ENCODE data around the gene TBC1D7. TPM values are rescaled to one million over a fixed set of nuclear protein-coding genes. Genes with fewer than 3 reads are reported as not detected.

The TBC1D7 gene
- total RNA-seq, 1 experiment from 2014 or later: 13.7 TPM

DNA sequence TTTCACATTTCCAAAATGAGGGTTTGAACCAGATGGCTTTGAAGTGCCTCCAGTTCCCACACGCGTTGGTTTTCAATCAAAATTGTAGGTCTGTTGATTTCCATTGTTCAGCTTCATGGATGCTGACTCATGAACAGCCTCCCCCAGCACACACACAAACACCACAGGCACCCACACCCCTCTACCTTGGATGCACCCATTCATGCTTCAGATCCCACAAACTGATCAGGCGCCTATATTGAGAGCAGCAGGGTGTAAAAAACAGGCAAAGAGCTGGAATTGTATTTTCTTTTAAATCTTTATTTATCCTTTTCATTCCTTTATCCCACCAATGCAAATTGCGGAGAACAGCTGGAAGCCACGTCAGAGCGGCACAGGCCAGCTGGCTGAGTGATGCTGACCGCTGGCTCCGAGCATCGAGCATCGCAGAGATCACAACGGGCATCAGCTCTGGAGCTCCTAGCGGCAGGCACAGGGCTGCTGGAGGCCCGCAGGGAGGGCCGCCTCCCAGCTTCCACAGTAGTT lies 29.3 kb upstream of the TBC1D7 start (continued):
- TF ChIP-seq ZFX (IDR thresholded peaks at IDR 0.05) (no peak), JUND (IDR thresholded peaks at IDR 0.05) (no peak), EZH2phosphoT487 (IDR thresholded peaks at IDR 0.05; ENCODE audit: borderline replicate concordance) (no peak), YY1 (IDR thresholded peaks at IDR 0.05; ENCODE audit: extremely low read depth, insufficient replicate concordance, low read depth, low read length) (no peak), POLR2A (IDR thresholded peaks at IDR 0.05; ENCODE audit: borderline replicate concordance, extremely low read depth, insufficient read depth, insufficient read length) (no peak), ZNF274 (IDR thresholded peaks at IDR 0.05; ENCODE audit: low read depth, low read length) (no peak)
- TF ChIP-seq, protein P1, sequence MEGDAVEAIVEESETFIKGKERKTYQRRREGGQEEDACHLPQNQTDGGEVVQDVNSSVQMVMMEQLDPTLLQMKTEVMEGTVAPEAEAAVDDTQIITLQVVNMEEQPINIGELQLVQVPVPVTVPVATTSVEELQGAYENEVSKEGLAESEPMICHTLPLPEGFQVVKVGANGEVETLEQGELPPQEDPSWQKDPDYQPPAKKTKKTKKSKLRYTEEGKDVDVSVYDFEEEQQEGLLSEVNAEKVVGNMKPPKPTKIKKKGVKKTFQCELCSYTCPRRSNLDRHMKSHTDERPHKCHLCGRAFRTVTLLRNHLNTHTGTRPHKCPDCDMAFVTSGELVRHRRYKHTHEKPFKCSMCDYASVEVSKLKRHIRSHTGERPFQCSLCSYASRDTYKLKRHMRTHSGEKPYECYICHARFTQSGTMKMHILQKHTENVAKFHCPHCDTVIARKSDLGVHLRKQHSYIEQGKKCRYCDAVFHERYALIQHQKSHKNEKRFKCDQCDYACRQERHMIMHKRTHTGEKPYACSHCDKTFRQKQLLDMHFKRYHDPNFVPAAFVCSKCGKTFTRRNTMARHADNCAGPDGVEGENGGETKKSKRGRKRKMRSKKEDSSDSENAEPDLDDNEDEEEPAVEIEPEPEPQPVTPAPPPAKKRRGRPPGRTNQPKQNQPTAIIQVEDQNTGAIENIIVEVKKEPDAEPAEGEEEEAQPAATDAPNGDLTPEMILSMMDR (IDR thresholded peaks at IDR 0.05 in 2 of 3, conservative IDR thresholded peaks at IDR 0.05 in 1 of 3; ENCODE audit: borderline replicate concordance in 1 of 3, insufficient read depth in 1 of 3, low read depth in 2 of 3, low read length in 2 of 3): no peak

DNA sequence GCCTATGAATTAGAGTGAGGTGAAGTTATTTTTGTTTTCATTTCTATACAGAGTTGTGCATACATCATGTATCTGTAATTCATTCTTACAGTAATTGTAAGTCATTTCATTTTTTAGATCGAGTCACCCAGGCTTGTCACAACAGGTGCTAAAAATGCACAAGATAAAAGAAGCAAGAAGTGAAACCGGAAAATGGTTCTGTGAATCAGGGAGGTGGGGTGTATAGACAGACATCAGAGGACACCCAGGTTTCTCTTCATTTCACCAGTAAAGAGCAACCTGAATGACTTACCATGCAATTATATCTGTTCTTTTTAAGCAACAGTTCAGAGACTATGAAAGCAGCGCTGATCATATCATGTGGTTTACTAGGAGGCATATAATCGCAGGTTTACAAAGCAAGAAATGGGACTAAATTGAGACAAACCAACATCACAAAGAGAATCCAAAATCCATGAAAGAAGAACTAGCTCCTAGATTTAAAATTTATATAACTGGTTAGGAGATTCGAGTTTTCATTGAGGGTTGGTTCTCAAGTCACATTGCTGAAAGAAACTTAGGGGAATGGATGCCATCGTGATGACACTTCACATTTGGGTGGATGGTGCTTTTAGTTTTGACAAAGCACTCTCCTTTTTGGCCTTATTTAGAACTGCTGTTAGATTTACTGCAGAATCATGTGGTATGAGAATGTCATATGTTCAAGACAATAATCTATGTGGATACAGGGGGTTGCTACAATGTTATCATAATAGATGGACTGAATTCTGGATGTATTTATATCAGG lies 27.9 kb upstream of the TBC1D7 start:
- ATAC-seq (no peak), DNase-seq (ENCODE audit: low read depth, low spot score) (no peak)
- Histone ChIP-seq H3K9me3 (ENCODE audit: control insufficient read depth in 1 of 2, insufficient read depth in 1 of 2, low read depth in 1 of 2, low read length in 2 of 2) (no peaks in the 10 kb centered on the region), H3K9ac (ENCODE audit: low read length) (no peak overlapping the region), H3K79me2 (ENCODE audit: insufficient read depth, low read length) (no peaks in the 10 kb centered on the region), H4K20me1 (ENCODE audit: insufficient read depth) (no peaks in the 10 kb centered on the region), H3K9me2 (ENCODE audit: insufficient read depth) (no peaks in the 10 kb centered on the region), H3K4me1 (ENCODE audit: control insufficient read depth in 1 of 2, insufficient read depth in 2 of 2, low read length in 2 of 2) (peaks cover 21 to 36% of the 10 kb centered on the region in 2 experiments), H3K4me3 (replicated peaks in 1 of 2; ENCODE audit: low read depth in 1 of 2, low read length in 2 of 2) (peak overlapping the region in 1 of 2 experiments; percentile 21; a peak in 1 of 4 replicates), H3K27me3 (ENCODE audit: insufficient read depth, low read length) (no peaks in the 10 kb centered on the region), H2AFZ (ENCODE audit: low read depth, low read length, poor library complexity, severe bottlenecking) (no peak overlapping the region), H3K27ac (ENCODE audit: low read depth, low read length) (peak overlapping the region; percentile 39; the same call in 1 of the 2 replicates), H3K36me3 (ENCODE audit: control insufficient read depth in 1 of 2, insufficient read depth in 2 of 2, low read length in 2 of 2) (no peaks in the 10 kb centered on the region), H3K4me2 (ENCODE audit: low read length) (peak overlapping the region; percentile 67)
- POLR2A ChIA-PET: no interaction called here
- RAD21 ChIA-PET (ENCODE audit: low non-redundant PET in 1 of 2, low total read pairs in 2 of 2, uncharacterized antibody in 2 of 2, unreplicated experiment in 2 of 2): interaction anchor here in 1 of 2 experiments (0.6 kb wide), 1 partner anchor 38 kb away, joined by 3 read pairs; no protein-coding TSS in a partner anchor
- intact Hi-C loops (cut with micrococcal nuclease): no loop called here
- CTCF ChIA-PET: no interaction called here
- BruUV-seq (replicated peaks): no TSS peak
- TF ChIP-seq CBX3 (IDR thresholded peaks at IDR 0.05; ENCODE audit: low read depth) (no peak), EZH2 (IDR thresholded peaks at IDR 0.05) (no peak), SIN3A (IDR thresholded peaks at IDR 0.05; ENCODE audit: low read depth) (no peak), SRF (IDR thresholded peaks at IDR 0.05; ENCODE audit: low read depth) (no peak)
- TF ChIP-seq, protein P2, sequence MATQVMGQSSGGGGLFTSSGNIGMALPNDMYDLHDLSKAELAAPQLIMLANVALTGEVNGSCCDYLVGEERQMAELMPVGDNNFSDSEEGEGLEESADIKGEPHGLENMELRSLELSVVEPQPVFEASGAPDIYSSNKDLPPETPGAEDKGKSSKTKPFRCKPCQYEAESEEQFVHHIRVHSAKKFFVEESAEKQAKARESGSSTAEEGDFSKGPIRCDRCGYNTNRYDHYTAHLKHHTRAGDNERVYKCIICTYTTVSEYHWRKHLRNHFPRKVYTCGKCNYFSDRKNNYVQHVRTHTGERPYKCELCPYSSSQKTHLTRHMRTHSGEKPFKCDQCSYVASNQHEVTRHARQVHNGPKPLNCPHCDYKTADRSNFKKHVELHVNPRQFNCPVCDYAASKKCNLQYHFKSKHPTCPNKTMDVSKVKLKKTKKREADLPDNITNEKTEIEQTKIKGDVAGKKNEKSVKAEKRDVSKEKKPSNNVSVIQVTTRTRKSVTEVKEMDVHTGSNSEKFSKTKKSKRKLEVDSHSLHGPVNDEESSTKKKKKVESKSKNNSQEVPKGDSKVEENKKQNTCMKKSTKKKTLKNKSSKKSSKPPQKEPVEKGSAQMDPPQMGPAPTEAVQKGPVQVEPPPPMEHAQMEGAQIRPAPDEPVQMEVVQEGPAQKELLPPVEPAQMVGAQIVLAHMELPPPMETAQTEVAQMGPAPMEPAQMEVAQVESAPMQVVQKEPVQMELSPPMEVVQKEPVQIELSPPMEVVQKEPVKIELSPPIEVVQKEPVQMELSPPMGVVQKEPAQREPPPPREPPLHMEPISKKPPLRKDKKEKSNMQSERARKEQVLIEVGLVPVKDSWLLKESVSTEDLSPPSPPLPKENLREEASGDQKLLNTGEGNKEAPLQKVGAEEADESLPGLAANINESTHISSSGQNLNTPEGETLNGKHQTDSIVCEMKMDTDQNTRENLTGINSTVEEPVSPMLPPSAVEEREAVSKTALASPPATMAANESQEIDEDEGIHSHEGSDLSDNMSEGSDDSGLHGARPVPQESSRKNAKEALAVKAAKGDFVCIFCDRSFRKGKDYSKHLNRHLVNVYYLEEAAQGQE (IDR thresholded peaks at IDR 0.05; ENCODE audit: low read depth): no peak

Data from HCT116 (cell line).